Endodermal cell (in vitro differentiated cells): ENCODE data around the gene TBC1D4. TPM values are rescaled to one million over a fixed set of nuclear protein-coding genes. Genes with fewer than 3 reads are reported as not detected.

Experiments
- DNase-seq: peaks from one replicate; pipeline ENCODE4 v3.0.0-alpha.2; 2017
- H3K27ac ChIP-seq: 2 replicates; pipeline ENCODE4 v1.5.1; 2013; ENCODE audit warnings: mild to moderate bottlenecking, low read depth, low read length, moderate library complexity
- H3K27me3 ChIP-seq: 2 replicates; pipeline ENCODE4 v1.6.1; 2013; ENCODE audit warnings: mild to moderate bottlenecking, low read length, moderate library complexity; ENCODE audit not compliant: insufficient read depth, control insufficient read depth, poor library complexity, severe bottlenecking
- H3K36me3 ChIP-seq: 2 replicates; pipeline ENCODE4 v1.7.0; 2013; ENCODE audit warnings: mild to moderate bottlenecking, low read length, moderate library complexity; ENCODE audit not compliant: control insufficient read depth, insufficient read depth
- H3K4me1 ChIP-seq: one replicate; pipeline ENCODE4 v1.7.0; 2013; ENCODE audit warnings: low read length; ENCODE audit not compliant: control insufficient read depth, insufficient read depth
- H3K4me3 ChIP-seq: 2 replicates; pipeline ENCODE4 v1.5.1; 2013; ENCODE audit warnings: mild to moderate bottlenecking, low read length, moderate library complexity
- H3K9ac ChIP-seq: 2 replicates; pipeline ENCODE4 v1.6.1; 2013; ENCODE audit warnings: mild to moderate bottlenecking, low read length, moderate library complexity; ENCODE audit not compliant: poor library complexity, severe bottlenecking; ENCODE audit errors: extremely low read depth
- H3K9me3 ChIP-seq: 2 replicates; pipeline ENCODE4 v1.6.1; 2013; ENCODE audit warnings: mild to moderate bottlenecking, low read length, moderate library complexity; ENCODE audit not compliant: control insufficient read depth
- H3K27ac Mint-ChIP-seq: 2 replicates; pipeline ENCODE4 v1.8.0; 2020; ENCODE audit warnings: mixed read lengths
- H3K27me3 Mint-ChIP-seq: 2 replicates; pipeline ENCODE4 v1.8.0; 2021; ENCODE audit warnings: mild to moderate bottlenecking, mixed read lengths; ENCODE audit not compliant: insufficient read depth
- H3K36me3 Mint-ChIP-seq: 2 replicates; pipeline ENCODE4 v1.8.0; 2020; ENCODE audit warnings: low read depth, mixed read lengths
- H3K4me1 Mint-ChIP-seq: 2 replicates; pipeline ENCODE4 v1.8.0; 2020; ENCODE audit warnings: mixed read lengths
- H3K4me3 Mint-ChIP-seq: 2 replicates; pipeline ENCODE4 v1.8.0; 2020; ENCODE audit warnings: mild to moderate bottlenecking, moderate library complexity, mixed read lengths
- H3K9me3 Mint-ChIP-seq: 2 replicates; pipeline ENCODE4 v1.8.0; 2020; ENCODE audit warnings: mild to moderate bottlenecking, mixed read lengths
- CTCF ChIP-seq: fragments of 200-600 bp; sonication (generic); conservative IDR thresholded peaks from 2 replicates; pipeline ENCODE4 v1.5.0; 2021; ENCODE audit warnings: antibody characterized with exemption, mild to moderate bottlenecking
- WGBS, 2 experiments: methylation state at CpG; one replicate each; pipeline versions ENCODE4 v1.1.5 to v1.1.7; 2013; ENCODE audit warnings: missing lambda C conversion rate in 2 of 2, mixed read lengths in 1 of 2; ENCODE audit not compliant: insufficient coverage in 1 of 2, insufficient read length in 1 of 2; 5-methylcytosine and 5-hydroxymethylcytosine counted together
- total RNA-seq, 2 donors: library from RNA; stranded (reverse); fragmentation: NEBNext Ultra II Directional in 1 of 2; extraction: Animal tissue kit (Norgen Biotek cat#: 25700) in 1 of 2; gene quantifications; 2 replicates in 1 of 2; 3 replicates in 1 of 2; pipeline ENCODE4 v1.2.1, GENCODE V29; 2021

Gene TBC1D4
- total RNA-seq, 2 donors from 2014 or later, result 3.2 to 4.7 TPM

GRCh38 chr13:75371203-75371602 is 110.8 kb downstream of the TBC1D4 start:
- no peaks in the 10 kb centered on the region for H3K27me3 Mint-ChIP-seq
- no peak overlapping the region for H3K4me3 ChIP-seq
- no peak overlapping the region for H3K9ac ChIP-seq
- H3K27ac Mint-ChIP-seq, result no peak overlapping the region
- no peaks in the 10 kb centered on the region for H3K27me3 ChIP-seq
- no peaks in the 10 kb centered on the region for H3K9me3 Mint-ChIP-seq
- H3K27ac ChIP-seq, result no peak overlapping the region
- no peaks in the 10 kb centered on the region for H3K36me3 ChIP-seq
- no peaks in the 10 kb centered on the region for H3K4me1 Mint-ChIP-seq
- no peaks in the 10 kb centered on the region for H3K4me1 ChIP-seq
- H3K4me3 Mint-ChIP-seq, result no peak overlapping the region
- DNase-seq, result no peak
- no peak for TF ChIP-seq CTCF
- no peaks in the 10 kb centered on the region for H3K9me3 ChIP-seq
- no peaks in the 10 kb centered on the region for H3K36me3 Mint-ChIP-seq

GRCh38 chr13:75370774-75371173 is 111.2 kb downstream of the TBC1D4 start:
- no peaks in the 10 kb centered on the region for H3K36me3 Mint-ChIP-seq
- H3K27me3 ChIP-seq, result no peaks in the 10 kb centered on the region
- no peaks in the 10 kb centered on the region for H3K4me1 Mint-ChIP-seq
- H3K27me3 Mint-ChIP-seq, result no peaks in the 10 kb centered on the region
- TF ChIP-seq CTCF, result no peak
- H3K4me1 ChIP-seq, result no peaks in the 10 kb centered on the region
- no peaks in the 10 kb centered on the region for H3K36me3 ChIP-seq
- H3K9me3 Mint-ChIP-seq, result no peaks in the 10 kb centered on the region
- no peak overlapping the region for H3K4me3 Mint-ChIP-seq
- no peak overlapping the region for H3K27ac ChIP-seq
- H3K27ac Mint-ChIP-seq, result no peak overlapping the region
- H3K9me3 ChIP-seq, result no peaks in the 10 kb centered on the region
- H3K9ac ChIP-seq, result no peak overlapping the region
- no peak overlapping the region for H3K4me3 ChIP-seq
- 93% methylated on average over 1 of the region's 1 CpG for WGBS, 2 experiments
- DNase-seq, result no peak

GRCh38 chr13:75369981-75370380 is 112.0 kb downstream of the TBC1D4 start:
- no peaks in the 10 kb centered on the region for H3K9me3 ChIP-seq

More at GRCh38 chr13:75369981-75370380, 112.0 kb downstream of the TBC1D4 start:
- Mint-ChIP-seq H3K27ac (no peak overlapping the region), H3K4me1 (no peaks in the 10 kb centered on the region), H3K9me3 (no peaks in the 10 kb centered on the region), H3K4me3 (no peak overlapping the region), H3K36me3 (no peaks in the 10 kb centered on the region), H3K27me3 (no peaks in the 10 kb centered on the region)
- no peak overlapping the region for H3K4me3 ChIP-seq
- WGBS, 2 experiments, result 100% methylated on average over 3 of the region's 3 CpGs; no CpG with 5 or more reads in 1 of the 2 experiments
- H3K4me1 ChIP-seq, result no peaks in the 10 kb centered on the region
- no peaks in the 10 kb centered on the region for H3K27me3 ChIP-seq
- H3K27ac ChIP-seq, result no peak overlapping the region
- H3K36me3 ChIP-seq, result no peaks in the 10 kb centered on the region
- H3K9ac ChIP-seq, result no peak overlapping the region
- no peak for TF ChIP-seq CTCF
- no peak for DNase-seq
